OCI-LY3 (cell line): Measurements from ENCODE around the gene SRSF3.
"Not testable (repeated sequence)": the region's sequence is repeated elsewhere in the genome, so short reads cannot be mapped to it uniquely, and the experiment has no call there.

Experiments
- CTCF ChIP-seq: fragments of 200-600, 300-600 bp; sonication (generic); IDR thresholded peaks from 2 replicates; pipeline ENCODE4 v1.5.1; 2014; ENCODE audit warnings: antibody characterized with exemption, low read length, low read depth
- EZH2phosphoT487 ChIP-seq: fragments of 200-600 bp; shearing (Covaris generic); IDR thresholded peaks from 2 replicates; pipeline ENCODE4 v1.6.1; 2018; ENCODE audit warnings: antibody characterized with exemption, mixed run types, low read depth

DNA sequence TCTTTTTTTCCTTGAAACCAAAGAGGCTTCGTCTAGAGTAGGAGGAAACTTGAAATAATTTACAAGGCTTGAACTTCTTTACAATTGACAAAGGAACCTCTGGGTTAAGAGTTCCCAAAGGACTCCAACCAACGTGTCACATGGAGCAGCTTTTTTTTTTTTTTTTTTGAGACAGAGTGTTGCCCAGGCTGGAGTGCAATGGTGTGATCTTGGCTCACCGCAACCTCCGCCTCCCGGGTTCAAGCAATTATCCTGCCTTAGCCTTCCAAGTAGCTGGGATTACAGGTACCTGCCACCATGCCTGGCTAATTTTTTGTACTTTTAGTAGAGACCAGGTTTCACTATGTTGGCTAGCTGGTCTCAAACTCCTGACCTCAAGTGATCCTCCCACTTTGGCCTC, 60.3 kb downstream of the SRSF3 start:
- not testable (repeated sequence) for TF ChIP-seq CTCF, EZH2phosphoT487
